HepG2 (cell line): ENCODE measurements around the gene C16orf78. TPM values are rescaled to one million over a fixed set of nuclear protein-coding genes. Genes with fewer than 3 reads are reported as not detected.

Source experiments
- polyA plus RNA-seq, 8 experiments: library from polyadenylated mRNA; depleted of rRNA in 3 of 8; stranded (reverse) in 7 of 8; unstranded in 1 of 8; fragments of >200 nt; fragmentation: Illumina TruSeq in 4 of 8; extraction: Trizol in 4 of 8; gene quantifications; 2 replicates each; pipeline versions ENCODE4 v1.2.1 to v1.2.3, GENCODE V29; 2011 to 2016; ENCODE audit warnings: low read depth in 4 of 8, missing spikeins in 1 of 8, mixed read lengths in 1 of 8; ENCODE audit not compliant: insufficient read depth in 1 of 8
- total RNA-seq, 5 experiments: library from RNA; depleted of rRNA; stranded (reverse); fragments of >200 nt; fragmentation: Illumina TruSeq; extraction: Trizol; gene quantifications; 2 replicates each; pipeline ENCODE4 v1.2.3, GENCODE V29; 2016; ENCODE audit warnings: low read depth in 1 of 5

Gene C16orf78
- total and polyA plus RNA-seq, 2 of the 13 experiments (the other 11 are each of a cell fraction or from before 2014, with no cell fraction given): not detected

Other genes starting within 250 kb of the C16orf78 start
- gene CBLN1, start 92.0 kb upstream of the C16orf78 start, total RNA-seq (2016; rRNA removed; fragmentation: Illumina TruSeq; extraction: Trizol): not detected in 2 replicates
- not detected in 2 replicates for gene CBLN1, start 92.0 kb upstream of the C16orf78 start, polyA plus RNA-seq (2011; rRNA removed)